ENCODE measurements around the gene VDAC2.
A peak's percentile ranks its signal among the peaks of the same experiment; 100 is the strongest.
"Not testable (repeated sequence)": the region's sequence is repeated elsewhere in the genome, so short reads cannot be mapped to it uniquely, and the experiment has no call there.

The VDAC2 gene

GRCh38 chr10:75199949-75200348 is 10.6 kb upstream of the VDAC2 start:
- not testable (repeated sequence) for DNase-seq (ENCODE audit: low spot score)

- DNase-seq (ENCODE audit: low spot score) = no peak
Observed at GRCh38 chr10:75201793-75202307, 8.7 kb upstream of the VDAC2 start.

- peak; percentile 65 for DNase-seq (ENCODE audit: low spot score)
Observed at GRCh38 chr10:75202321-75203045, 8.1 kb upstream of the VDAC2 start.

GRCh38 chr10:75203046-75203620 is 7.5 kb upstream of the VDAC2 start:
- not testable (repeated sequence) for DNase-seq (ENCODE audit: low spot score)

- DNase-seq (ENCODE audit: low spot score) = no peak
Observed at GRCh38 chr10:75203724-75204123, 6.9 kb upstream of the VDAC2 start.

- no peak for DNase-seq (ENCODE audit: low spot score)
Observed at GRCh38 chr10:75205908-75206307, 4.7 kb upstream of the VDAC2 start.

- DNase-seq (ENCODE audit: low spot score) = not testable (repeated sequence)
Observed at GRCh38 chr10:75206638-75207037, 4.0 kb upstream of the VDAC2 start.

GRCh38 chr10:75207079-75207856 is 3.3 kb upstream of the VDAC2 start:
- no peak for DNase-seq (ENCODE audit: low spot score)

- no peak for DNase-seq (ENCODE audit: low spot score)
Observed at GRCh38 chr10:75207857-75208144, 2.8 kb upstream of the VDAC2 start.

GRCh38 chr10:75208181-75208580 is 2.4 kb upstream of the VDAC2 start:
- peak; percentile 54 for DNase-seq (ENCODE audit: low spot score)

- no peak for DNase-seq (ENCODE audit: low spot score)
Observed at GRCh38 chr10:75209086-75209920, 1.3 kb upstream of the VDAC2 start.

GRCh38 chr10:75209921-75210281 is 695 bp upstream of the VDAC2 start:
- DNase-seq (ENCODE audit: low spot score) = peak; percentile 70

GRCh38 chr10:75211007-75211691 is 553 bp downstream of the VDAC2 start:
- DNase-seq (ENCODE audit: low spot score) = no peak

- DNase-seq (ENCODE audit: low spot score) = no peak
Observed at GRCh38 chr10:75212343-75212742, 1.7 kb downstream of the VDAC2 start.

- no peak for DNase-seq (ENCODE audit: low spot score)
Observed at GRCh38 chr10:75220274-75220673, 9.7 kb downstream of the VDAC2 start.

- DNase-seq (ENCODE audit: low spot score) = not testable (repeated sequence)
Observed at GRCh38 chr10:75221492-75221891, 10.9 kb downstream of the VDAC2 start.

GRCh38 chr10:75223507-75223906 is 12.9 kb downstream of the VDAC2 start:
- no peak for DNase-seq (ENCODE audit: low spot score)

- no peak for DNase-seq (ENCODE audit: low spot score)
Observed at GRCh38 chr10:75226095-75226494, 15.5 kb downstream of the VDAC2 start.

GRCh38 chr10:75226656-75227055 is 16.1 kb downstream of the VDAC2 start:
- DNase-seq (ENCODE audit: low spot score) = no peak

GRCh38 chr10:75228278-75228677 is 17.7 kb downstream of the VDAC2 start:
- DNase-seq (ENCODE audit: low spot score) = no peak

GRCh38 chr10:75228834-75229233 is 18.2 kb downstream of the VDAC2 start:
- DNase-seq (ENCODE audit: low spot score) = no peak

- no peak for DNase-seq (ENCODE audit: low spot score)
Observed at GRCh38 chr10:75229971-75230370, 19.4 kb downstream of the VDAC2 start.
